Muscle of leg (tissue), 11 donors: ENCODE measurements around the gene MAPKAPK2. TPM values are rescaled to one million over a fixed set of nuclear protein-coding genes. Genes with fewer than 3 reads are reported as not detected.
A peak's percentile ranks its signal among the peaks of the same experiment; 100 is the strongest.

Experiments used
- DNase-seq: peaks from one replicate; pipeline ENCODE4 v3.0.0; 2013
- H3K27ac ChIP-seq: one replicate; pipeline ENCODE4 v1.5.1; 2013; ENCODE audit warnings: mild to moderate bottlenecking, low read length, control low read depth
- H3K27me3 ChIP-seq: one replicate; pipeline ENCODE4 v1.6.1; 2013; ENCODE audit warnings: low read length; ENCODE audit not compliant: control insufficient read depth, insufficient read depth
- H3K36me3 ChIP-seq: one replicate; pipeline ENCODE4 v1.6.1; 2013; ENCODE audit warnings: low read length; ENCODE audit not compliant: control insufficient read depth, insufficient read depth
- H3K4me1 ChIP-seq: one replicate; pipeline ENCODE4 v1.6.1; 2013; ENCODE audit warnings: low read length; ENCODE audit not compliant: control insufficient read depth, insufficient read depth
- H3K4me3 ChIP-seq: one replicate; pipeline ENCODE4 v1.5.1; 2013; ENCODE audit warnings: low read length, control low read depth
- H3K9me3 ChIP-seq: replicated peaks from 2 replicates; pipeline ENCODE4 v1.6.1; 2013; ENCODE audit warnings: low read depth, low read length; ENCODE audit not compliant: control insufficient read depth
- WGBS: methylation state at CpG from one replicate; pipeline ENCODE4 v1.1.5; 2013; ENCODE audit warnings: missing lambda C conversion rate; ENCODE audit not compliant: insufficient coverage; 5-methylcytosine and 5-hydroxymethylcytosine counted together
- polyA plus RNA-seq, 8 donors: library from polyadenylated mRNA; unstranded; fragments of 120-200 nt; gene quantifications; one replicate each; pipeline versions ENCODE4 v1.2.1 to v1.2.3, GENCODE V29; 2013; ENCODE audit warnings: inconsistent platforms in 1 of 8, low replicate concordance in 1 of 8; ENCODE audit not compliant: insufficient read length in 8 of 8, insufficient read depth in 1 of 8
- total RNA-seq: library from RNA; stranded (reverse); fragments of 120-200 nt; gene quantifications from one replicate; pipeline ENCODE4 v1.2.4, GENCODE V29; 2013

MAPKAPK2 gene
- total and polyA plus RNA-seq, 9 donors: 39.7 to 76.6 (median 70.0) TPM

DNA sequence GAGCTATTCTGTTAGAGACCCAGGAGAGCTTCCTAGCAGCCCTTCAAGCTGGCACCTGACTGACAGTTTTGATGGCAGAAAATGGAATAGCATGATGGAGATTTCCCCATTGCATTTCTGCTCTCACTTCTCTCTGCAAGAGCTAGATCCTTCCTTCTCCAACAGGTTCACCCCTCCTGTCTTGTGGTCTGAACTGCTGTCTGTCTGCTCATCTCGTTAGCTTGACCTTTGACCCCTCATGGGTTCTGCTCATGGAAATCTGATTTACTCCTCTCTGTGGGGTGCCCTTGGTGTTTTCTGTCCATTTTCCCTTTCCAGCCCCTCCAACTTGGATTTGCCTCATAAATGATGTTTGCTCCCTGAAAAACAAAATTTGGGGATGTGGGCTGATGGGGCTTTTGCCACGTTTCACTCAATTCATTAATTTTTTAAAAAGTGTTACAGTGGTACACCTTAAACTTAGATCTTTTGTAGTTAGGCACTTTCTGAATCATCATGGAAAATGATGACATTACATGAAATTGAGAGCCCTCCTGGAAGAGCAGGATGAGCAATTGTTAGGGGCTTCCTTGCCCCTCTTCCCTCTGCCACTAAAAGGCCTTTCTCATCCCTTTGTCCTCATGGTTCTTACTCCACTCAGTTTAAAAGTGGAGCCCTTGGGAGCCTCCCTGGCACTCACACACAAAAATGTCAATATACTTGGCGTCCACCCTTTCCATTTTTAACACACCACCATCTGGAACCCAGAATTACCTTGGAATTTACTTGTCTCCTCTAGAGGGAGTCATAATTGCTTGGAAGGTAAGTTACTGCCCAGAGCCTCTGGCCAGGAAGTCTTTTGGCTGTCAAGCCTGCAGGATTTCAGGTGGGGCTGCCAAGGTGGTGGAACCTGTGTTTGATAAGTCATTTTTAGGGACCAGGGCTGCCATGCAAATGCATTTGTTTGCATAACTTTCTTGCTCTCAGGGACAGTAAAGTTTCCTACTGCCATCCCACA is 54.0 kb downstream of the MAPKAPK2 start:
- peaks cover 18% of the 10 kb centered on the region for H3K4me1 ChIP-seq
- WGBS: 0% methylated on average over 1 of the region's 3 CpGs
- no peak overlapping the region for H3K27ac ChIP-seq
- no peaks in the 10 kb centered on the region for H3K27me3 ChIP-seq
- H3K9me3 ChIP-seq: no peaks in the 10 kb centered on the region
- peaks cover 21% of the 10 kb centered on the region for H3K36me3 ChIP-seq
- no peak overlapping the region for H3K4me3 ChIP-seq
- peak; percentile 37 for DNase-seq

DNA sequence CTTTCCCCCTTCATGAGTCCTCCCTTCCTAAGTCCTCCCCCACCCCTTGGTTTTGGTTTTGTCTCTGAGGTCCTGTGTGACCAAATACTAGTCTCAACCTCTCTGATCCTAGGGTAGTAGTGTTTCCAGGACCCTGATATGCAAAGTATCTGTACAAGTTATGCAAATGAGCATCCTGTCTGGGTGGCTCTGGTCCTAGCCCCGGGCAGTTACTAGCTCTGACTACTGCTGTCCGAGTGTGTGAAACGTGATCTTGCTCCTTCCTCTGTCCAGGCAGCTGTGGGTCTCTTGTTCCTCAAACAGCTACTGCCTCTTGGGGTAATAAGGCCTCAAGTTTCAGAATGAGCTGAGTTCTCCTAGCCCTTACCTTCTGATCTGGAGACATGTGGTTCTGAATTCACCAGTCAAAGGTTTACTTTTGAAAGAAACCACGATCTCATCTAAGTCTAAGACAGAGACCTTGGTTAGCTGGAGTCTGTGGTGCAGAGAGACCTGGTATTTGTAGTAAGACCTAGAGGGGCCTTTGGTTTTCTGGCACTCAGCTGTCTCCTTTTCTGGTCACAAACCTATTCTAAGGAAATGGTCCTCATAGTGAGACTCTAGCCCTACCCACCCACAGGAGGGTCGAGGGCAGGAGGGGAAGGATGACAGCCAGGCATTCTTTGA is 54.8 kb downstream of the MAPKAPK2 start:
- Histone ChIP-seq H3K27ac (peak overlapping the region; percentile 48), H3K4me1 (peaks cover 18% of the 10 kb centered on the region), H3K36me3 (peaks cover 13% of the 10 kb centered on the region), H3K27me3 (no peaks in the 10 kb centered on the region), H3K4me3 (no peak overlapping the region), H3K9me3 (no peaks in the 10 kb centered on the region)
- 4% methylated on average over 3 of the region's 5 CpGs for WGBS
- peak; percentile 77 for DNase-seq

DNA sequence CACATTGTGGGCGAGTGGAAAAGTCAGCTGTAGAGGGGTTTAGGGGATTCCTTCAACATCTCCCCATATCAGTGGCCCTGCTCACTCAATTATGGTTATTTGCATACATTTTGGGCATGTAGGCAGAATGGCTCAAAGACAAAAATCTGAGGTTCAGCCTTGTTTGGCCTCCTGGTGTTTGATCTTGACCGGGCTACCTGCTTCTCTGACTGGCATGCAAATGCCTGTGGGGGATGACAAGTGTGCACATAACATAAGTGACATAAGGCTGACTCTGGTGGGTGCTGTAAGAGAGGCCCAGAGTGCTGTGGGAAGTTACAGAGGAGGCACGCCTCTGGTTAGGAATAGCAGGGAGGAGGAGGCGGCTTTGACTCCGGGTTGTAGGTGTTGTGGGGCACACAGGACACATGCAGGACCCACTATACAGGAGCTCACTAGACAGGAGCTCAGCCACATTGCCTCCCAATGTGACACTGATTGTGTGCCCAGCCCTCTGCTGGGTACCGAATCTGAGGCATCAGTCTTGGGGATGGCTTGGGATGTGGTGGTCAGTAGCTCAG is 56.5 kb downstream of the MAPKAPK2 start:
- peaks cover 18% of the 10 kb centered on the region for H3K4me1 ChIP-seq
- 91% methylated on average over 5 of the region's 6 CpGs for WGBS
- H3K36me3 ChIP-seq: peaks cover 2% of the 10 kb centered on the region
- no peaks in the 10 kb centered on the region for H3K27me3 ChIP-seq
- H3K27ac ChIP-seq: no peak overlapping the region
- DNase-seq: no peak
- no peak overlapping the region for H3K4me3 ChIP-seq
- no peaks in the 10 kb centered on the region for H3K9me3 ChIP-seq

DNA sequence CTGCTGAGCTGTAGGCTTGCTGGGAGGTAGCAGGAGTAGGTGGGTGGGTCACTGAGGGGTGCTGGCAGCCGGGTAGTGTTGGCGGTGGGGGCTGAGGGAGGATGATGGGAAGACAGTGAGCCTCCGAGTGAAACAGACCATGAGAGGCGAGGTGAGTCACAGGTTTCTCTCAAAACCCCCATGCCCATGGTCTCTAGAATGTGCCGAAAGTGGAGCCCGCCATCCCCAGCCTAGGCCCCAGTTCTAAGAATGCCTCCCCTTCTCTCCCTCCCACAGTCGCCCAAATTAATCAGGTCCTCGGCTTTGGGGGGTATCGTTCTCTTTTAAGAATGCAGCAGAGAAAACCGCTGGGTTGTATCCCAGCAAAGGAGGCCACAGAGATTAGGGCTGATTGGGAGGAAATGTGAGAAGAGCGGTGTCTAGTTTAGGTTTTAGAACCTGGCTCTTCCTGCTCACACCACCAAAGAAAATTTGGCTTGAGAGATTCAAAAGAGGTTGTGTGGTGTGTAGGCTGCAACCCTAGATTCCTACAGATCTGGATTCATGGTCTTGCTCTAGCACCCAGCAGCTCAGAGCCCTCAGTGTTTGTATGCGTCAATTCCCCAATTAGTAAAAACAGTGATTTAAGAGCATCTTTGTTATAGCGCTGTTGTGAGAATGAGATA is 58.1 kb downstream of the MAPKAPK2 start:
- H3K27ac ChIP-seq: no peak overlapping the region
- H3K36me3 ChIP-seq: peaks cover 2% of the 10 kb centered on the region
- H3K9me3 ChIP-seq: no peaks in the 10 kb centered on the region
- no CpG with 5 or more reads among the region's 13 CpGs for WGBS
- no peak for DNase-seq
- H3K4me3 ChIP-seq: no peak overlapping the region
- peaks cover 18% of the 10 kb centered on the region for H3K4me1 ChIP-seq
- no peaks in the 10 kb centered on the region for H3K27me3 ChIP-seq

DNA sequence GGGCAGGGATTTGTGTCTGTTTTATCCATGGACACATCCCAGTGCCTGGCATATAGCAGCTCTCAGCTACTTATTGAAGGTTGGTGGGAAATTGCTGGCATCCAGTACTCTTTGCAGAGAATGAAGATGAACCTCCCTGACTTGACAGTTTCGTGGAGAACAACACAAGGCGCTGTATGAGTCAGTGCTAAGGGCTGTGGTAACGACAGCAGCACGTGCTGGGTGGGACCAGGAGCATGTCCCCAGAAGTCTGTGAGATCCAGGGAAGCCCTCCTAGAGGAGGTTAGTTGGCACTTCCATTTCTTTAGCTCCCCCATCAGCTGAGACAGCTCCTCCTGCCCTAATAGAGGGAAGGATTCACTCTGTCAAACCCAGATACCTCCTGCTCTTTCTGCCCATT is 60.0 kb downstream of the MAPKAPK2 start:
- 100% methylated on average over 1 of the region's 4 CpGs for WGBS
- Histone ChIP-seq H3K9me3 (no peaks in the 10 kb centered on the region), H3K36me3 (no peaks in the 10 kb centered on the region), H3K4me1 (peaks cover 3% of the 10 kb centered on the region), H3K27ac (no peak overlapping the region), H3K4me3 (no peak overlapping the region), H3K27me3 (peaks cover 2% of the 10 kb centered on the region)
- DNase-seq: no peak

DNA sequence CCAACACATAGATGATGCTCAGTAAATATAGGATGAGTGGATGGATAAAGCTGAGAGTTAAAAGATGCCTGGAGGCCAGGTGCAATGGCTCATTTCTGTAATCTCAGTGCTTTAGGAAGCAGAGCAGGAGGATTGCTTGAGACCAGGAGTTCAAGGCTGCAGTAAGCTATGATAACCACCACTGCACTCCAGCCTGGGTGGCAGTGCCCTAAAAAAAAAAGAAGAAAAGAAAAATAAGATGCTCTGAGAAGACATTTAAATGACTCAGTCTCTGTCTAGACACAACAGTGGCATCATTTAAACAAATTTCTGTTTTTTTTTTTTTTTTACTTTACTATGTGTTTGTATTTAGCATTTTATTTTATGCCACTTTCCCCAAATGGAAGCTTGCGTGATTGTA is 60.6 kb downstream of the MAPKAPK2 start:
- WGBS: no CpG with 5 or more reads among the region's 1 CpG
- no peak for DNase-seq
- no peak overlapping the region for H3K4me3 ChIP-seq
- peaks cover 3% of the 10 kb centered on the region for H3K27me3 ChIP-seq
- no peak overlapping the region for H3K27ac ChIP-seq
- H3K9me3 ChIP-seq: no peaks in the 10 kb centered on the region
- no peaks in the 10 kb centered on the region for H3K36me3 ChIP-seq
- H3K4me1 ChIP-seq: no peaks in the 10 kb centered on the region

DNA sequence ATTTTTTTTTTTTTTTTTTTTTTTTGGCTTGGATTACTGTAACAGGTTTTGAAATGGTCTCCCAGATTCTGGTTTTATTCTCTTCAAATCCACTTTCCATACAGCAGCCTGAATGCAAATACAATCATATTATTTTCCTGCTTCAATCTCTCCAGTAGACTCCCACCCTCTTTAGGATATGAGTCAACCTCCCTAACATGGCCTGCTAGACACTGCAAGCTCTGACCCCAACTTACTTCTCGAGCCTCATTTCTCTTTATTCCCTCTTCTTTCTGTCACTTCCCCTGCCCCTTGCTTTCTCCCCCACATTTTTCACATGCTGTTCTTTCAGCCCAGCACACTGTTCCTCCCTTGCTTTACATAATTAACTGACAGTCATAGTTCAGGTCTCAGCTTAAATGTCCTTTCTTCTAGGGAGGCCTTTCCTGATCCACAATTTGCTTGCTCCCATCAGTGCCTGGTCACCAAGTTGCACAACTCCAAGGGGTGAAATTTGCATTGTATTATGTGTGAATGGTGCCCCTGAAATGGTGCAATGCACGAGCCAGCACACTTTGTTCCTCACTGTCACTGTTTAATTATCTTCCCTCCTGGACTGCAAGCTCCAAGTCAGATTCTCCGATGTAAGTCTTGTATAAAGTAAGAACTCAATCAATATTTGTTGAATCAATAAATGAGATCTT is 63.8 kb downstream of the MAPKAPK2 start:
- WGBS: 73% methylated on average over 1 of the region's 3 CpGs
- Histone ChIP-seq H3K27me3 (peaks cover 3% of the 10 kb centered on the region), H3K36me3 (no peaks in the 10 kb centered on the region), H3K4me3 (no peak overlapping the region), H3K9me3 (no peaks in the 10 kb centered on the region), H3K4me1 (no peaks in the 10 kb centered on the region), H3K27ac (no peak overlapping the region)
- no peak for DNase-seq

DNA sequence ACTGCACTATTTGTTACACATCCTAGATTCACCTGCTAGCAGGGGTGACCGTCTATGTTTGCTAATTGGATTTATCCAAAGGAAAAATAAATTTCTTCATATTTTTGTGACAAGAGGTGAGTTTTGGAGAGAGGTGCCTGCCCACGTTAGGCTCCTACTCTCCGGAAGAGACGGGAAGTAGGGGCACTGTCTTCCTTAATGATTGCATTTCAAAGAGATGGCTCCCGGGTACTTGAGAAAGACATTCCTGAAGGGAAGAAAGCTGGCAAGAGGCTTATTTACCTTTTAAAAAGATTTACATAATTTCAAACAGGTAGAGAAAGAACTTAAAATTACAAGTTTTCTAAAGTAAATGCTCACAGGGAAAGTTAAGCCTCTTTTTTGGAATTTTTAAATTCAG is 67.2 kb downstream of the MAPKAPK2 start:
- no CpG with 5 or more reads among the region's 5 CpGs for WGBS
- H3K27me3 ChIP-seq: peaks cover 3% of the 10 kb centered on the region

DNA sequence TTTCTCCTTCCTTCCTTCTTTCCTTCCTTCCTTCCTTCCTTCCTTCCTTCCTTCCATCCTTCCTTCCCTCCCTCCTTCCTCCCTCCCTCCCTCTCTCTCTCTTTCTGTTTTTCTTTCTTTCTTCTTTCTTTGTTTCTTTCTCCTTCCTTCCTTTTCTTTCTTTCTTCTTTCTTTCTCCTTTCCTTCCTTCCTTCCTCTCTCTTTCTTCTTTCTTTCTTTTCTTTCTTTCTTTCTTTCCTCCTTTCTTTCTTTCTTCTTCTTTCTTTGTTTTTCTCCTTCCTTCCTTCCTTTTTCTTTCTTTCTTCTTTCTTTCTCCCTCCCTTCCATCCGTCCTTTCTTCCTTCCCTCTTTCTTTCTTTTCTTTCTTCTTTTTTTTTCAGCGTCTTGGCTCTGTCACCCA is 67.8 kb downstream of the MAPKAPK2 start:
- no peak overlapping the region for H3K27ac ChIP-seq
- H3K4me3 ChIP-seq: no peak overlapping the region
- H3K27me3 ChIP-seq: peaks cover 3% of the 10 kb centered on the region
- no peaks in the 10 kb centered on the region for H3K4me1 ChIP-seq
- no peaks in the 10 kb centered on the region for H3K36me3 ChIP-seq
- no peak for DNase-seq
- WGBS: 93% methylated on average over 2 of the region's 2 CpGs
- no peaks in the 10 kb centered on the region for H3K9me3 ChIP-seq

More for the DNA sequence above, 67.2 kb downstream of the MAPKAPK2 start:
- Histone ChIP-seq H3K9me3 (no peaks in the 10 kb centered on the region), H3K4me3 (no peak overlapping the region), H3K27ac (no peak overlapping the region), H3K36me3 (no peaks in the 10 kb centered on the region), H3K4me1 (no peaks in the 10 kb centered on the region)
- DNase-seq: no peak
